Panc1 (cell line): ENCODE data around the gene GAP43. TPM values are rescaled to one million over a fixed set of nuclear protein-coding genes. Genes with fewer than 3 reads are reported as not detected.

Source experiments
- ATAC-seq: fragments of 200-7000 bp; cut with Tn5 transposase; 2 replicates; pipeline ENCODE4 v1.9.1; 2020; ENCODE audit warnings: mild to moderate bottlenecking, moderate library complexity
- BruUV-seq: library from RNA; stranded (reverse); fragments of 400-500 nt; replicated peaks from 2 replicates; lab custom pipeline; 2021; lab: Mats Ljungman, UMichigan
- CTCF ChIA-PET: fragments of 300-600 bp; sonication (Branson Sonifier 250); formaldehyde crosslinking; loops from one replicate; lab custom pipeline; 2022; ENCODE audit warnings: antibody characterized with exemption; lab: Charles Lee
- POLR2A ChIA-PET: fragments of 300-600 bp; sonication (Branson Sonifier 250); formaldehyde crosslinking; loops from one replicate; lab custom pipeline; 2022; ENCODE audit warnings: antibody characterized with exemption; lab: Charles Lee
- DNase-seq: peaks from one replicate; pipeline ENCODE4 v3.0.0-alpha.2; 2010; ENCODE audit warnings: low read depth, low spot score
- H3K27ac ChIP-seq: 2 replicates; pipeline ENCODE4 v1.5.1; 2011; ENCODE audit warnings: mild to moderate bottlenecking, low read length, inconsistent platforms
- H3K27me3 ChIP-seq: fragments of 200-500 bp; sonication (Bioruptor generic); 2 replicates; pipeline ENCODE4 v1.6.0; 2014; ENCODE audit warnings: low read length, inconsistent platforms; ENCODE audit not compliant: control insufficient read depth, insufficient read depth
- H3K36me3 ChIP-seq: fragments of 200-500 bp; sonication (Bioruptor generic); 2 replicates; pipeline ENCODE4 v1.5.1; 2014; ENCODE audit warnings: inconsistent platforms, mild to moderate bottlenecking, low read length, moderate library complexity; ENCODE audit not compliant: control insufficient read depth, insufficient read depth
- H3K4me1 ChIP-seq: 2 replicates; pipeline ENCODE4 v1.5.1; 2011; ENCODE audit warnings: inconsistent platforms, mild to moderate bottlenecking, low read length, moderate library complexity; ENCODE audit not compliant: control insufficient read depth, insufficient read depth
- H3K4me3 ChIP-seq, 2 experiments: 2 replicates each; pipeline ENCODE4 v1.5.1; 2011 to 2012; ENCODE audit warnings: low read depth in 2 of 2, low read length in 2 of 2, mild to moderate bottlenecking in 2 of 2, inconsistent platforms in 1 of 2, moderate library complexity in 1 of 2
- H3K9me3 ChIP-seq: fragments of 200-500 bp; sonication (Bioruptor generic); 2 replicates; pipeline ENCODE4 v1.5.1; 2014; ENCODE audit warnings: low read depth, mild to moderate bottlenecking, inconsistent platforms, low read length, moderate library complexity; ENCODE audit not compliant: control insufficient read depth, insufficient read depth
- POLR2AphosphoS5 ChIP-seq: IDR thresholded peaks from 2 replicates; pipeline ENCODE4 v1.6.1; 2012; ENCODE audit warnings: mild to moderate bottlenecking, low read depth, low read length, moderate library complexity
- SIN3A ChIP-seq: IDR thresholded peaks from 2 replicates; pipeline ENCODE4 v1.6.1; 2012; ENCODE audit warnings: low read depth, mild to moderate bottlenecking, low read length, moderate library complexity, borderline replicate concordance; ENCODE audit not compliant: insufficient read depth
- TCF7L2 ChIP-seq: IDR thresholded peaks from 2 replicates; pipeline ENCODE4 v1.6.1; 2011; ENCODE audit warnings: mild to moderate bottlenecking, low read depth, low read length, inconsistent platforms
- in situ Hi-C: cut with HindIII; loops from 2 replicates; pipeline ENCODE4 v1.10.0; 2016; ENCODE audit warnings: low sequenced_read_pairs, low pct_unique_long_range_greater_than_20kb
- intact Hi-C: fragments of 100-400 bp; cut with micrococcal nuclease; formaldehyde crosslinking; loops from one replicate; pipeline ENCODE4 v1.10.0; 2022; ENCODE audit not compliant: unreplicated experiment
- total RNA-seq: library from RNA; stranded (reverse); gene quantifications from one replicate; pipeline ENCODE4 v1.2.1, GENCODE V29; 2021; ENCODE audit not compliant: unreplicated experiment
- TF ChIP-seq, protein P1 (sequence below): fragments of 450-650 bp; IDR thresholded peaks from 2 replicates; pipeline ENCODE4 v1.5.1; 2017; ENCODE audit warnings: mild to moderate bottlenecking
- TF ChIP-seq, protein P2 (sequence below), 2 experiments: IDR thresholded peaks; 2 replicates each; pipeline ENCODE4 v1.6.1; 2011 to 2012; ENCODE audit warnings: low read depth in 2 of 2, control low read depth in 1 of 2, low read length in 1 of 2, mild to moderate bottlenecking in 1 of 2, moderate library complexity in 1 of 2; ENCODE audit not compliant: insufficient read depth in 1 of 2

Gene GAP43
- total RNA-seq, 1 experiment from 2014 or later = not detected

DNA sequence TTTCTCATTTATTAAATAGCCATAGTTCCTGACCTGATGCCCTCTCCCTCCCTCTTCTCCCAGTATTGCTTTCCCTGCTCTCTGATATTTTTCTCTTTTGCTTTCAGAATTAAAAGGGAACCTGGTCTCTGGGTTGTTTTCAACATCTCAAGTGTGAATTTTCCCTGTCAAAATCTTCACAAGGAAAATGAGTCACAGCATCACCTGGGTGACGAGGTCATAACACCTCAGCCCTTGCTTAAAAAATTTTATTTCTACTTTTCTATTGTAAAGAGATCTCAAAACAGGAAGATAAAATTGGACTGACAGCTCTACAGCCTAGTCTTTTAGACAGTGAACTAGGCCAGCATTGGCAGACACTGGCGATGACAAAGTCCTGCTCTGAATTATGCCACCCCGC lies 40.1 kb downstream of the GAP43 start:
- POLR2A ChIA-PET = no interaction called here

DNA sequence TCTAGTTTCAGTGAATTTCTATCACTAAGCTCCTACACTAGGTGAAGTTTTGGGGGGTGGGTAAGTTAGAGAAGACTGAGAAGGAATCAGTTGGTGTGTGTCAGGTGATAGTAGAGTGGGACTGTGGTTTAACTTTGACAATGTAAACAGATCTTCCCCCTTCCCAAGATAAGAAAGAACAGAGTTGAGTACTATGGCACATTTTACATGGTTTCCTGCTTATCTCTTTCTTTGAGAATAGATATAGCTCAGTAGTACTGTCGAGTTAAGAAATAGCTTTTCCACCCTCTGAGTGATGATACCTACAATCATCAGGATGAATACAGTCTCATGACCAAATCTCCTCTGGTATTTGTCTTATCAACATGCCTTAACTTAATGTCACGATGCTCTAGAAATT lies 42.8 kb downstream of the GAP43 start:
- no TSS peak for BruUV-seq
- in situ Hi-C loops = no loop called here
- no peak overlapping the region for H3K27ac ChIP-seq
- DNase-seq (no peak), ATAC-seq (no peak)
- no peak for TF ChIP-seq TCF7L2
- no peak for TF ChIP-seq POLR2AphosphoS5
- TF ChIP-seq, protein P1, sequence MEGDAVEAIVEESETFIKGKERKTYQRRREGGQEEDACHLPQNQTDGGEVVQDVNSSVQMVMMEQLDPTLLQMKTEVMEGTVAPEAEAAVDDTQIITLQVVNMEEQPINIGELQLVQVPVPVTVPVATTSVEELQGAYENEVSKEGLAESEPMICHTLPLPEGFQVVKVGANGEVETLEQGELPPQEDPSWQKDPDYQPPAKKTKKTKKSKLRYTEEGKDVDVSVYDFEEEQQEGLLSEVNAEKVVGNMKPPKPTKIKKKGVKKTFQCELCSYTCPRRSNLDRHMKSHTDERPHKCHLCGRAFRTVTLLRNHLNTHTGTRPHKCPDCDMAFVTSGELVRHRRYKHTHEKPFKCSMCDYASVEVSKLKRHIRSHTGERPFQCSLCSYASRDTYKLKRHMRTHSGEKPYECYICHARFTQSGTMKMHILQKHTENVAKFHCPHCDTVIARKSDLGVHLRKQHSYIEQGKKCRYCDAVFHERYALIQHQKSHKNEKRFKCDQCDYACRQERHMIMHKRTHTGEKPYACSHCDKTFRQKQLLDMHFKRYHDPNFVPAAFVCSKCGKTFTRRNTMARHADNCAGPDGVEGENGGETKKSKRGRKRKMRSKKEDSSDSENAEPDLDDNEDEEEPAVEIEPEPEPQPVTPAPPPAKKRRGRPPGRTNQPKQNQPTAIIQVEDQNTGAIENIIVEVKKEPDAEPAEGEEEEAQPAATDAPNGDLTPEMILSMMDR = no peak
- TF ChIP-seq, protein P2, sequence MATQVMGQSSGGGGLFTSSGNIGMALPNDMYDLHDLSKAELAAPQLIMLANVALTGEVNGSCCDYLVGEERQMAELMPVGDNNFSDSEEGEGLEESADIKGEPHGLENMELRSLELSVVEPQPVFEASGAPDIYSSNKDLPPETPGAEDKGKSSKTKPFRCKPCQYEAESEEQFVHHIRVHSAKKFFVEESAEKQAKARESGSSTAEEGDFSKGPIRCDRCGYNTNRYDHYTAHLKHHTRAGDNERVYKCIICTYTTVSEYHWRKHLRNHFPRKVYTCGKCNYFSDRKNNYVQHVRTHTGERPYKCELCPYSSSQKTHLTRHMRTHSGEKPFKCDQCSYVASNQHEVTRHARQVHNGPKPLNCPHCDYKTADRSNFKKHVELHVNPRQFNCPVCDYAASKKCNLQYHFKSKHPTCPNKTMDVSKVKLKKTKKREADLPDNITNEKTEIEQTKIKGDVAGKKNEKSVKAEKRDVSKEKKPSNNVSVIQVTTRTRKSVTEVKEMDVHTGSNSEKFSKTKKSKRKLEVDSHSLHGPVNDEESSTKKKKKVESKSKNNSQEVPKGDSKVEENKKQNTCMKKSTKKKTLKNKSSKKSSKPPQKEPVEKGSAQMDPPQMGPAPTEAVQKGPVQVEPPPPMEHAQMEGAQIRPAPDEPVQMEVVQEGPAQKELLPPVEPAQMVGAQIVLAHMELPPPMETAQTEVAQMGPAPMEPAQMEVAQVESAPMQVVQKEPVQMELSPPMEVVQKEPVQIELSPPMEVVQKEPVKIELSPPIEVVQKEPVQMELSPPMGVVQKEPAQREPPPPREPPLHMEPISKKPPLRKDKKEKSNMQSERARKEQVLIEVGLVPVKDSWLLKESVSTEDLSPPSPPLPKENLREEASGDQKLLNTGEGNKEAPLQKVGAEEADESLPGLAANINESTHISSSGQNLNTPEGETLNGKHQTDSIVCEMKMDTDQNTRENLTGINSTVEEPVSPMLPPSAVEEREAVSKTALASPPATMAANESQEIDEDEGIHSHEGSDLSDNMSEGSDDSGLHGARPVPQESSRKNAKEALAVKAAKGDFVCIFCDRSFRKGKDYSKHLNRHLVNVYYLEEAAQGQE (IDR thresholded peaks at IDR 0.05; ENCODE audit: insufficient read depth in 1 of 2, low read depth in 2 of 2, low read length in 1 of 2) = no peak
- no peak for TF ChIP-seq SIN3A
- H3K4me1 ChIP-seq = no peaks in the 10 kb centered on the region
- no peaks in the 10 kb centered on the region; the same call in 1 of the 2 replicates for H3K36me3 ChIP-seq
- H3K27me3 ChIP-seq = peaks cover 5% of the 10 kb centered on the region
- POLR2A ChIA-PET = no interaction called here
- CTCF ChIA-PET = no interaction called here
- no peak overlapping the region for H3K4me3 ChIP-seq
- intact Hi-C loops = no loop called here
- H3K9me3 ChIP-seq = no peaks in the 10 kb centered on the region

More for the DNA sequence above, 40.1 kb downstream of the GAP43 start:
- no peak for TF ChIP-seq TCF7L2
- TF ChIP-seq POLR2AphosphoS5 = no peak
- TF ChIP-seq SIN3A = no peak
- TF ChIP-seq, protein P1 = no peak
- TF ChIP-seq, protein P2 (IDR thresholded peaks at IDR 0.05; ENCODE audit: insufficient read depth in 1 of 2, low read depth in 2 of 2, low read length in 1 of 2) = no peak
- H3K36me3 ChIP-seq = no peaks in the 10 kb centered on the region; the same call in 1 of the 2 replicates
- intact Hi-C loops = no loop called here
- H3K27ac ChIP-seq = no peak overlapping the region
- CTCF ChIA-PET = no interaction called here
- H3K9me3 ChIP-seq = no peaks in the 10 kb centered on the region
- DNase-seq (no peak), ATAC-seq (no peak)
- H3K27me3 ChIP-seq = peaks cover 7% of the 10 kb centered on the region
- peaks cover 4% of the 10 kb centered on the region; the same call in 1 of the 2 replicates for H3K4me1 ChIP-seq
- no TSS peak for BruUV-seq
- no peak overlapping the region for H3K4me3 ChIP-seq
- in situ Hi-C loops = no loop called here
